RWPE1 (cell line): Measurements from ENCODE around the gene UVRAG.

ENCODE experiments used
- CTCF ChIA-PET: fragments of 350-600 bp; sonication (Branson Sonifier 250); formaldehyde crosslinking; extraction: SDS; loops from one replicate; lab custom pipeline; 2021; lab: Yijun Ruan, JAX
- POLR2A ChIA-PET: fragments of 400-600 bp; formaldehyde crosslinking; extraction: SDS; loops from one replicate; lab custom pipeline; 2020; ENCODE audit warnings: antibody characterized with exemption; ENCODE audit not compliant: low non-redundant PET; lab: Yijun Ruan, JAX
- DNase-seq: peaks from one replicate; pipeline ENCODE4 v3.0.0; 2012; ENCODE audit warnings: low spot score
- H3K27ac ChIP-seq: fragments of 450-650 bp; 2 replicates; pipeline ENCODE4 v1.5.1; 2017
- TF ChIP-seq, protein P1 (sequence below): fragments of 450-650 bp; conservative IDR thresholded peaks from 2 replicates; pipeline ENCODE4 v1.5.1; 2017; ENCODE audit warnings: low read depth, mild to moderate bottlenecking

Gene UVRAG

DNA sequence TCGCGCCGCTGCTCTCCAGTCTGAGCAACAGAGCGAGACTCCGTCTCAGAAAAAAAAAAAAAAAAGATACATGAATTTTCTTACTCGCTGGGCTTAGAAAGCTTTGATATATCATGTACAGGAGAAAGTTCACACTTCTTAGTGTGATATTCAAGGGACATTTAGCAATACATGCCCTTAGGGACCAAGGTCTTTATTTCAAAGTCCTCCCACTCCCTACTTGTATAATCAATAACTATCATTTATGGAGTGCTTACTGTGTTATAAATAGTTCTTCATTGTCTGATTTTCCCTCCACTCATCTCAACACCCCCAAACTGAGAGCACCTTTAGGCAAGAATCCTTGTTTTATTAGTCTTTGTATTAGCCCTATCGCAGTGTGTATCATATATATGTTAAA, 103.3 kb downstream of the UVRAG start:
- CTCF ChIA-PET = interaction anchor here (0.6 kb wide), 2 partner anchors 116 to 195 kb away, joined by 3 to 5 read pairs; no protein-coding TSS in a partner anchor
- DNase-seq = no peak
- POLR2A ChIA-PET = no interaction called here
- H3K27ac ChIP-seq = no peak overlapping the region
- TF ChIP-seq, protein P1, sequence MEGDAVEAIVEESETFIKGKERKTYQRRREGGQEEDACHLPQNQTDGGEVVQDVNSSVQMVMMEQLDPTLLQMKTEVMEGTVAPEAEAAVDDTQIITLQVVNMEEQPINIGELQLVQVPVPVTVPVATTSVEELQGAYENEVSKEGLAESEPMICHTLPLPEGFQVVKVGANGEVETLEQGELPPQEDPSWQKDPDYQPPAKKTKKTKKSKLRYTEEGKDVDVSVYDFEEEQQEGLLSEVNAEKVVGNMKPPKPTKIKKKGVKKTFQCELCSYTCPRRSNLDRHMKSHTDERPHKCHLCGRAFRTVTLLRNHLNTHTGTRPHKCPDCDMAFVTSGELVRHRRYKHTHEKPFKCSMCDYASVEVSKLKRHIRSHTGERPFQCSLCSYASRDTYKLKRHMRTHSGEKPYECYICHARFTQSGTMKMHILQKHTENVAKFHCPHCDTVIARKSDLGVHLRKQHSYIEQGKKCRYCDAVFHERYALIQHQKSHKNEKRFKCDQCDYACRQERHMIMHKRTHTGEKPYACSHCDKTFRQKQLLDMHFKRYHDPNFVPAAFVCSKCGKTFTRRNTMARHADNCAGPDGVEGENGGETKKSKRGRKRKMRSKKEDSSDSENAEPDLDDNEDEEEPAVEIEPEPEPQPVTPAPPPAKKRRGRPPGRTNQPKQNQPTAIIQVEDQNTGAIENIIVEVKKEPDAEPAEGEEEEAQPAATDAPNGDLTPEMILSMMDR = no peak

DNA sequence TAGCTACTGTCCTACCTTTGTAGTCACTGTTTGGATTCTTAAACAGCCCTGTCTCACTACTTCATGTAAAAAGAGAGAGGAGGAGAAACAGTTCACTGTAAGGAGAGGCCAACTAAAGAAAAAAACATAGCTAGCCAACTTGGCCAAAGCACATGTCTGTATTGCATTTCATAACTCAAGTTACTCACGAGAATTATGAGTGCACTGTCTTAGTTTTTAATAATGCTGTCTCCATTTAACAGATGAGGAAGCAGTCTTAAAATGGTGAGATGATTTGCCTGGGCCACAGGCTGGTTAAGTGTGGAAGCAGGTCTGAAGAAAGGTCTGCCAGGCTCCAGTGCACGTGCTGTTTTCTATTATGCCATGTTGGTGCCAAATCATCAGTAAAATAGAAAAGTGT, 104.5 kb downstream of the UVRAG start:
- ChIA-PET POLR2A (no interaction called here), CTCF (no interaction called here)

DNA sequence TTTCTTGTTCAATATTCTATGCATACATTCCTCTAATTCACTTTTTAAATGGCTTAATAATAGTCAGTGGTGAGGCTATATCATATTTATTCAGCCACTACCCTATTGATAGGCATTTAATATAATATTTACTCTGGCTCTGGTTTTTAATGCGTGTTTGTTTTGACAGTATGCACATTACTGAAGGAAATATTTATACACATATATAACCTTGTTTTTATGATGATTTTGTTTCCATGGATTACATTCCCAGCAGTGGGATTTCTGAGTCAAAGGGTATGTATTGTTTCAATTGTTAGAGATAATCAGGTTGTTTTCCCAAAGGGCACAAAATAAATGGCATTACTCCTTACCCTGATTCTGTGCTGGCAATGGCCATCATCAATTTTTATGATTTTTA, 105.8 kb downstream of the UVRAG start:
- TF ChIP-seq, protein P1 = no peak
- ChIA-PET CTCF (no interaction called here), POLR2A (no interaction called here)
- DNase-seq = no peak
- no peak overlapping the region for H3K27ac ChIP-seq

More for the DNA sequence above, 104.5 kb downstream of the UVRAG start:
- H3K27ac ChIP-seq = no peak overlapping the region
- TF ChIP-seq, protein P1 = no peak
- DNase-seq = no peak

DNA sequence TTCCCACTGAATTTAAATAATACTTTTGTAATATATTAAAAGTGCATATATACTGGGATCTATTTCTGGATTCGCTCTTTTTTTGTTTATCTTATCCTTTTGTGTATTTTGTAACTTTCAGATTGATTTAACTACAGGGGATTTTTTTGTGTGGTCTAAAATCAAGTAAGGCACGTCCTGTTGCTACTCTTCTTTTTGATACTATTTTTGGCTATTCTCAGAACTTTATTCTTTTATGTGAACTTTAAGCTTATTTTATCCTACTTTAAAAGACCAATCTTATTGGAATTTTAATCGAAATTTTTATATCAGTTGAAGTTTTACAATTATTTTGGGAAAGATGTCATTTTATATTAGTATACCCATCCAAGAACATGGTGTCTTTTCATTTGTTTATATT, 106.8 kb downstream of the UVRAG start:
- ChIA-PET POLR2A (no interaction called here), CTCF (interaction anchor here (0.6 kb wide), 1 partner anchor 244 kb away, joined by 3 read pairs; no protein-coding TSS in a partner anchor)
- no peak for DNase-seq
- TF ChIP-seq, protein P1 = no peak
- H3K27ac ChIP-seq = no peak overlapping the region

DNA sequence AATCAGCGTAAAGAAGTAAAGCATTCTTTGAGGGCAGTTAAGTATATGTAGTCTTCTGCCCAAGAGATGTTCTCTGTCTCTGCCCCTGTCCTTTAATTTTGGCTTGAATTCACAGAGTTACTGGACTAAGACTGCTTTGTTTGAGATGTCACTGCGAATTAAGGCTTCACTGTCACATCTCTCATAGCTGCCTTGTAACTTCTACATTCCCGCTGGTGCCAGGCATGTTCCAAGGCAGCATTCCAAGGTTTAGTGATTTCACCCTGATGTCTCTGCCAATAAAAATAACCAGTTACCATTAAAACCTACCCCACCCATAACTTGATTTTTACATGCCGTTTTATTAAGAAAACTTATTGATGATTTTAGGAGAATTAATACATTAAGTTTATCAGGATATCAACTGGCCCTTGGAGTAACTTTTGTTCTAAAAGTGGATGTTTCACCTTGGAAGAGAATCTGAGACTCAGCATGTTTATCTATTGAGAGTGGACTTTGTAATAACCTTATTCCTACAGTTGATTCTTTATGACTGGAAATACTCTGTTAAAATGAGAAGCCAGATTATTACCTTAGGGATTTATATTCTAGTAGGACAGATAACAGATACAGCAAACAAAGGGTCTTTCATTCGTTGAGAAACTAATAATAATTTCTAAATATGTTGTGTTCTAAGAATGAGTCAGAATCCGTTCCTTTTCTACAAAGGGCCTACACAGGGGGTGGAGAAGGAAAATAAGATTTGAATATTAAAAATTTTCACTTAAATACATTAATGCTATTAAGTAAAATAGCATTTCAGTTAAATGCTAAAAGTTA, 110.2 kb downstream of the UVRAG start:
- H3K27ac ChIP-seq = no peak overlapping the region
- CTCF ChIA-PET = no interaction called here
- TF ChIP-seq, protein P1 = no peak
- POLR2A ChIA-PET = no interaction called here
- peak; percentile 16 for DNase-seq

DNA sequence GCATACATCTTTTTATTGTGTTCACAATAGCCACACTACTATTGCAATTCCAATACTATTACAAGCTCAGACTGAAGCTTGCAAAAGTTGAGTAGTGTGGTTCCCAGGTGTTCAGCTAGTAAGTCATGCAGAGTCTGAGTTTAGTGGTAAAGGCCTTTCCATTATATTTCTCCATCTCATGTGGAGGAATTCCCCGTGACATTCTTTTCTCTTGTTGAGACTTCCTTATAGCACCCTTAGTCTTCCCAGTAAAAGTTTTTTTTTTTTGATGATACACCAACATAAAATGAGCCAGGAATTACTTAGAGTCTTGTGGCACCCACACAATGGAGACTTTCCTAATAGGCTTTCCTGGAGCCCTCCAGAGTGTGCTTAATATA, 110.8 kb downstream of the UVRAG start:
- TF ChIP-seq, protein P1 = no peak
- H3K27ac ChIP-seq = no peak overlapping the region
- DNase-seq = no peak
- ChIA-PET CTCF (no interaction called here), POLR2A (no interaction called here)
